NCI-H1930 (cell line): Measurements from ENCODE around the gene RGS6.

Experiments used
- DNase-seq, 2 experiments: peaks; one replicate each; lab custom pipeline; 2025; lab: John Stamatoyannopoulos, UW

Gene RGS6

DNA sequence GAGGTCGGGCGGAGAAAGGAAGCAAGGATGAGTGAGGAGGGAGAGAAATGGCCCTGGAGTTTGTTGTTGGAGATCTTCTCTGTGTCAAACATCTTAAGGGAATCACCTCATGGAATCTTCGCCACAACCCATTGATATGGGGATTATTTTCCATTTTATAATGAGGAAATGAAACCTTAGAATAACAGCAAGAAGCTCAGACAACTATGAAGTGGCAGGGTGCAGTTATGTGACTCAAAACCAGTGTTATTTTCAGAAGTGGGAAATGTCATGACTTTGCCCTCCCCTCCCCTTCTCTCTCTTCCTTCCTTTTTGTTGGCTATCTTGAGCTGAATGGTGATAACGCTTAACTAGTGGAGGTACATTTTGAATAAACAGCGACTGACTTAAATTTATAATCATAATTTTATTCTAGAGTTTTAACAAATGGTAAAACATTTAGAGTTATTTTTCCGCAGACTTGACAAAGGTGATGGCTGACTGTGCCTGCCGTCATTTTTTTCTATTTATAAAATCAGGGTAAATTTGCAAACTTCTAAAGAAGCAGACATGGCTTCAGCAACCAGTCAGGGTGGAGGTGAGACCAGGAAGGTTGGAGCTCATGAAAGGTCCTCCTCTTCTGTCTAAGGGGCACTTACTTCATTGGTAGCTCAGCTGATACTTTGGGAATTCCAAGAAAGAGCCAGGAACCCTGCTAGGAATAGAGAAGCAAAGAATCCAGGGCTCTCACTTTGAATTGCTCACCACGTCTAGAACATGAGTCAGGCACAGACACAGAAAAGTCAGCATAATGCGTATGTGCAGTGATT lies 232.4 kb downstream of the RGS6 start:
- DNase-seq: no peak

DNA sequence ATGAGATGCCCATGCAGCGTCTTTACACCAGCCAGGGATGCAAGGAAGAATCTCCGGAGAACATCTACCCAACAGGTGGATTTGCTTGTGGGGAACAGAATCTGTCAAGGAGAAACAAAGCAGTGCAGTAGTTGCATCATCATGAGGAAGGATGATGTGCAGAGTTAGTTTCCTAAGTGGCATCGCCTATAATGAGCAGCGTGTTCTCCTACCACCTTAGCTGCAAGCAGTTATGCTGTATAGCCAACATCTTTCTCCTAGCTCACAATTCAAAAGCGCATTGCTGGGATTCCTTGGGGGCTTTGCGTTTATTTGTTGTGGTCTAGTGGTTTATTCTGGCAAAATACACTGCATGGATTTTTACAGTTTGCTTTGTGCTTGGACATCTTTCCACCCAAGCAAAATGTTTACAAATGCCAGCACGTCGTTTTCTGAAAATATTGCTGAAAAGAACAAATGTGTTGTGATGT lies 233.0 kb downstream of the RGS6 start:
- DNase-seq: no peak

DNA sequence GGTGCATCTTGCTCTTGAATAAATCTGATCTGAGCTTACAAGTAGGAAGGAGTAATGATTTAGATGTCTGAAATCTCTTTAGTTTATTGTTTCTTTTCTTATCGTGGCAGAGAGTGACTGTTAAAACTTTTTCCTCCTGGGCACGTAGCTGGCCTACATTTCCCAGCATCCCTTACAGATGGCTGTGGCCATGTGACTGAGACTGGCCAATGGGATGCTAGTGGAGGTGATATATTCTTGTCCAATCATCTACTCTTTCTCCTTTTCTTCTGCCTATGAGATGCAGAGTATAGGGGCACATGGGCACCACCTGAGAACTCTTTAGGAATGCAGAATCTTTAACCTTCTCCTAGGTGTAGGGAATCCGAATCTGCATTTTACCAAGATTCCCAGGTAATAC lies 237.3 kb downstream of the RGS6 start:
- no peak for DNase-seq

DNA sequence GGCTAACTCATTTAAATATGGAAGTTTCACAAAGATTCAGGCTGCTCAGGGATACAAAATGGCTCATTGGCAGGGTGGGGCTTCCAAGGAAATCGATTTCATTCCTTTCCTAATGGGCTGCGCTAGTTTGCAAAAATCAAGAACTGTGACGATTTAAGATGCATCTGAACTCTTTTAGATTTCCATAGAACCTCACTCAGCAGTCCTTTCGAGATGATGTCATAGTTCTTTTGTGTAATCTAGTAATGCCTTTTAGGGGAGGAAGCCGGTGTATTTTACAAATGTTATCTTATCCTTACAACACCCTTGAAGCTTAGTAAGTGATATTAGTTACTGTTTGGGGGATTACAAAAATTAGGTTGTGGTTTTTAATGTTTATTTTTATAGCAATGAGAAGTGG lies 239.8 kb downstream of the RGS6 start:
- no peak for DNase-seq

DNA sequence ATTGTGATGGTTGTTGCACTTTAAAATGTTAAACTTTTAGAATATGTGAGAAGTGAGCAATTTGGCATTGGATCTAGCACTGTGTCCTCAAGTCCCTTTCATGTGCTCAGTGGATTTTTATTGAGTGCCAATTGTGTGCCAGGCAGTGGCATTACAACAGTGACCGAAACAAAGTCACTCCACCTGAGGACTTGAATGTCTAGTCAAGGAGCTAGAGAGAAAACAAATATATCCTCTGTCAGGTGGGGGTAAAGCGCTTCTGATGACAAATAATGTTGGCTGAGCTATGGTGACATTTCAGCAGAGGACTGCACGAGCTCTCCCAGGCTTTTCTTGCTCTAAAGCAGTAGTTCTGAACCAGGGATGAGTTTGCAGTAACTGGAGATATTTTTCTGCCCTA lies 240.4 kb downstream of the RGS6 start:
- no peak for DNase-seq

DNA sequence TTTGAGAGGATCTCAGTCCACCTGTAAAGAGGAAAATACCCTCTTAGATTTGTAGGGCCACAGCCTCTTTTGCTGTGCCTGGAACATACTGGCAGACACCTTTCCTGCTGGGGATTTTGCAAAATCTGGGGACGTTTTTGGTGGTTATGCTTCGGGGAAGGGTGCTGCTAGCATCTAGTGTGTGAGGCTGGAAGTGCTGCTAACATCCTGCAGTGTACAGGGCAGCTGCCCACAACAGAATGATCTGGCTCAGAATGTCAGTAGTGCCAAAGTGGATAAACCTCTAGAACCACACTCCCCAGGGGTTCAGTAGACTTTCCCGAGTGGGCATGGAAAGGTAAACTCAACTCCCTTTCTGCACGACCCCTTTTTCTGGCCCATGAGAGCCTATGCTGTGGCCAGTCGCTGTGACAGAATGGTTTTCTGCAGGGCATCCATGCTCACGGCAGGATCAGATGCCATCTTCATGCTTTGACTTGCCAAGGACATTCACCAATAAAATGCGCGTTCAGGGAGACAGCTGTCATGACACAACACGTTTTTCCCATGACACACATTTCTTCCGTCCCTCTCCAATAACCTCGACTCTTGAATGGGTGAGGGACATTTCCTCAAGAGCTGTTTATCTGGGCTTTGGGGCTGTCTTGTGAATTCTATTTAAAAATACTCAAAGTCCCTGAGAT lies 240.9 kb downstream of the RGS6 start:
- DNase-seq: no peak

DNA sequence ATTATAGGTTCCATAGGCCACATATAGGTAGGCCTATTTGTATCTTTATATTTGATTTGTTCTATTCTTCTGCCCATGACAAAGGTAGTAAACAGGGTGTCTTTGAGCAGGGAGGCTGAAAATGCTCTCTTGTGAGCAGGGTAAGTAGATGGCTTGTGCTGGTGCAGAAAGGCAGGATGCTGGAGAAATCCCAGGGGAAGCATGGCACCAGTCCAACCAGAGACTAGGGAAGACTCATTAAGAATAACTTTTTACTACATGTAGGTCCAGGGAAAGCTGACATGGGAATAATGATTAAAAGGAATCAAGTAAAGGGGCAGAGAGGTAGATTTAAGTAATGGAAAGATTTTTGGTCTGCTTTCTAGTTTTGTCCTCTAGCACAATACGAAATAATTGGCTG lies 245.0 kb downstream of the RGS6 start:
- DNase-seq: no peak

DNA sequence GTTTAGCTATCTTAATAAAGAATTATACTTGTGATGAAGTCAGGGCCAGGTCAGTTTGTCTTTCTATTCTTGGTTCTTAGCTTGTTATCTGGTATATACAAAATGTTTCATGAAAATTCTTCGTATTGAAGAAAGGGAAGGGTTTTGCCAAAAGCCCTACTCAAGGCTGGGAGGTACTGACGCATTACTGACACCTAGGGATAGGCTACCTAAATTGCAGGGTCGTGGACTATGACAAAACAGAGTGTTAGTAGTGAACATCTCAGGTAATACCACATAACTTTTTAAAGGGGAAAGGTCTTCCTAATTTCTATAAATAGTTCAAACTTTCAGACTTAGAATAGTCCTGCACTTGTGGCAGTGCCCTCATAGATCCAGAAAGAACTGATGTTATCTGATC lies 246.3 kb downstream of the RGS6 start:
- no peak for DNase-seq

DNA sequence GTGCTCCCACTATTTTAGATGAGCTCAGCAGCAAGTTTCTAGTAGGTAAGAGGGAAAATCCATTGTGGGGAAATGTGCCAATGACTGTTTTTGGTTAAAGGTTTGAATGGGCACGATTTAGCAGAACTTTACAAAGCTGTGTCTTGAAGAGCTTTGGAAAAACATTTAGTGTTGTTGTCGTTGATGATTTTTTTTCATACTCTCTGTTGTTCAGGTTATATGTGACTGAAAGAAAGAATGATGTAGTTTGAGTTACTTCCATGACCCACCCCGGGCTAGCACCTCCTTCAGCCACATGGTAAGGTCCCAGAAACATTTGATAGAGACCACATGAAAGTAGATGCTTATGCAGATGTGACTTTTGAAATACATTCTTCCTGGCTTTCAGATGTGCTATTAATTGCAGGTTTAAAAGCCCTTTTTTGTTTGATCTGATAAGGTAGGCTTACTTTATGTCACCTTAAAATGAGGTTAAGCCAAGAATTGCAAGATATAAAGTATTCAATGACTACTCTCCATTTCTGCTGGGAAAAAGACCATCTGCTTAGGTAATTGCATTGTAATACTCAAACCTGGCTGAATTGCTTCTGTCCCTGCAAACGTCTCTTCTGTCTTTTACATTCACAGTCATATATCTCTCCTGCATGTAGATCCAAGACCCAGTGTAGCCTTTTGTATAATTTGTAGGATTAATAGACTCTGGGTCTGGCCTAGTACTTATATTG lies 250.6 kb downstream of the RGS6 start:
- DNase-seq: no peak

DNA sequence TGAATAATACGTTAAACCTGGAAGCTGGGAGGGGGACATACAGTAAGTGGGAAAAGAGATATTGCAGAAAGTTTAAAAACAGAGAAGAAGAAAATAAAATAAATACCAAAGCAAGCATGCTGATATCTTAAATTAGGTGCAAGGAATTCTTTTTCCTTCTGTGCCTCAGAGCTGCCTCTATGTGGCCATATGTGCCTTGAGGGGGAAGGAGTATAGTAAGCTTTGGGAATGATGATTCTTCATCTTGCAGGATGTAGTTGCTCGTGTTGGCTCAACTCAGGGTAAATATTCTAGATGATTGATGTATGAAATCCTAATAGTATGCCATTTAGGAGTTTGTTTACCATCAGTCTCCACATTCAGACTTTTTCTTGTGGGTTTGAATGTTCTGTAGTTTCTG lies 251.4 kb downstream of the RGS6 start:
- DNase-seq: no peak

DNA sequence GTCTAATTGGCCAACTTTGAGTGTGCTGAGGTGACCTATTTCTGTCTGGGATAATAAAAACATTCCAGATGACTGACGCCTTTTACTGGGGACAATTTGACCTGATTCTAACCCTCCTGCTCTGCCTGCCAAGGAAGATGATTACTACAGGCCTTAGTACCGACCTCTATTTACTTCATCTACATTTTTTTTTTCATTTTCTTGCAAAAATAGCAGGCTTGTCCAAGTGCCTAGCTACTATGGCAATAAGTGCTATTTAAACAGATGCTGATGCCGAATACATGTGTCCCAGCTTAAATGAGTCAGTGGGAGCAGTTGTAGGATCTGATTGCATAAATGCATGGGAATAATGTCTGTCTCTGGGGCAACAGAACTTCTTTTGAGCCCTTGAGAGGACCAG lies 254.3 kb downstream of the RGS6 start:
- no peak for DNase-seq

DNA sequence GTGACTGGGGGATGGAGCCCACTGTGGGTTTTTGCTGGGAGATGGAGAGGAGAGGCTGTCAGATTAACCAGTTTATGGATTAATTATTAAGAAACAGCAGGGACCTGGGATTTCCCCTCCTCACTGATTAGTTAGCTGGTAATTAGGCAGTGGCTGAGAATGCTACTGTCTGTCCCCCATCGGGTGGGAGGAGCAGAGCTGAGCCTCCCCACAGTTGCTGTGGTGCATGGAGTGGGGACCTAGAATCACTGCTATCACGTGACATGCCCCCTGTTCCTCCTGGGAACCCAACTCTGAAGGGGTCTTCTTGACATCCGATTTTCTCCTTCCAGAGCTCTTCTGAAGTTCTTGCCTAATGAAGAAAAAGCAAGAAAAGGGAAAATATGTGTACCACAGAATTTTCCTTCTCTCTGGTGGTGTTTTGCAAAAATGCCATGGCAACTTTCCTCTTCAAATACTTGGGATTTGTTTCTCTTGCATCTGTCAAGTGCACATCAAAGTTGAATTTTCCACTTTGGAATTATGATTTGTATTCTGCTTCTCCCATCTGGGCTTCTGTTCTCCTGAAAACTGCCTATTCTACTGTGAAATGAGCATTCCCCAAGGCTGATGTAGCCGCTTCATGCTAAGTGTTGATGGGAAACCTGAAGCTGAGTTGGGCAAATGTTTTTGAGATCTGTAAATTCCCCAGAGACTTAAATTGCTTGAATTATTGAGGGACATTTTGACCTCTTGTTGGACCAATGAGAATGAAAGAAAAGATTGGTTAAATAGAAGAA lies 264.2 kb downstream of the RGS6 start:
- no peak for DNase-seq

DNA sequence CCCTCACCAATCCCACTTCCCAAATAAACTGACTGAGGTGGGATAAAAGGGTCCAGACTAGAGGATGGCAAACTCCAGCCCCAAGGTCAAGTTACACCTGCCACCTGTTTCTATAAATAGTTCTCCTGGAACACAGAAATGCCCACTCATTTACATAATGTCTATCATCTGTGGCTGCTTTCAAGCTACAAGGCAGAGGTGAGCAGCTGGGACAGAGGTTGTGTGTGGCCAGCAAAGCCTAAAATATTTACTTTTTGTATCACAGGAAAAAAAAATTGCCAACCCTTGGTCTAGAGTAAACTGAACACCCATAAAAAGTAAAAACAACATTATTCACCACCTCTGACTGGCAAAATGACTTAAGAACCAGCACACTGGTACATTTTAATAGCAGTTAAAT lies 269.4 kb downstream of the RGS6 start:
- DNase-seq: no peak

DNA sequence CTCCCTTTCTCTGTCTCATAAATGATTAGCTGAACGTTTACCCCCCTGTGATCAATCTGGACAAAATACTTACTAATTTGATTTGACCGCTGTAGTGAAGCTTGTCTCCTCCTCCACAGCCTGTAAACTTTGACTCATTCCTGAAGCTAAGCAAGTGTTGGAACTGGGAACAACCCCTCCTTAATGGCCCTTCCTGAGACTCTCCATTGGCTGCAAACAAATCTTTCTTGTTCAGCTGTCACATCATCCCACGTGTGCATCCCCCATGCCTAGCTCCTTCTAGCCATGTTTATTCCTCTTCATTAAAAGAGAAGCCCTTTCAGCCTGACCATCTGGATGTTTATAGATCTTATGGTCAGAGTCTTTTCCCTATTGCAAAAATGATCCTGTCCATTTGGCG lies 281.2 kb downstream of the RGS6 start:
- no peak for DNase-seq

DNA sequence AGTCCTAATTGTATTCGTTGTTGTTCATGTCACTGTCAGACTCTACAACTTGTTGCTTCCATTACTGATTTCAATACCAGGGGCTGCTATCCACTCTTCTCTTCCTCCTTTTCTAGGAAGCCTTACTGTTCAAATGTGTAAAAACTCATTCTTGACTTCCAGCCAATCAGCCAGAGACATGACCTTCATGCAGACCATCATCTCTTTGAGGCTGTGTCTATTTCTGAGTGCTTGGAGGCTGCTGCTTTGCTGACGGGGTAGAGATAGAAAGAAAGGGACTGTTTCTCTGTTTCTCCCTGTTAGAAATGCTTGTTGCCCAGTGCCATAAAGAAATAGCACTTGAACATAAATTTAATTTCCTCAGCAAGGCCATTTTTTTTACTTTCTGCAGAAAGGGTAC lies 282.9 kb downstream of the RGS6 start:
- DNase-seq: no peak

DNA sequence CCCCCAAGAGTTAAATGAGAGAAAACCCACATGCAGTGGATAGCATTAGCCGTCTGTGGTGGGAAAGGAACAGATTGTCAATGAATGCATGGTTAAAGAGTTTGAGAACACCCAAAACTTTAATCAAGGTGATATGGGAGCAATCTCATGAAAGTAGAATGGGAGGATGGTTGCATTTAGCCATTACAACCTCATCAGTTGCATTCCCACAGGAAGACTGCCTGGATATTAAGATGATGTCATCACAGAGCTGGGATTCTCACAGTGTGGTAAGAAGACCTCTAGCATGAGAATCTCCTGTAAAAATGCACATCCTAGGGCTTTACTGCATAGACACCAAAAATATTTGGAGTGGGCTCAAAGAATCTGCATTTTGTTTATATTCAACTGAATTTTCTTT lies 284.9 kb downstream of the RGS6 start:
- no peak for DNase-seq

DNA sequence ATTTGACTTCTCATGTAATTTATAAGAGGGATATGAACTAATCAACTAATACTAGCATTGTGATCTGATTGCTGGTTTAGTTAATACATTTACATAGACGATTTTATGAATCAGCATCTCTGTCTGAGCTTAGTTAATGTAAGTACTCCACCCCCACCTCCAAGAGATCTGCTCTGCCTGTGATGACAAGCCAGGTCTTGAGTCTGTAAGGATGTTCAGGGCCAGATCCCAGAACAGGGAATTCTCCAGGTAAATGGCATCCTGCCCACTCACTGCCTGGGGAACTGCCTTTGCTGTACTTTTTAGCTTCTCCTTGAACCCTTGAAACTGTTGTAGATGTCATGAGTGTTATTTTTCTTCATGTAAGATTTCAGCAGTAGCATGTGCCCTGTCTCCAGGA lies 289.8 kb downstream of the RGS6 start:
- DNase-seq: no peak

DNA sequence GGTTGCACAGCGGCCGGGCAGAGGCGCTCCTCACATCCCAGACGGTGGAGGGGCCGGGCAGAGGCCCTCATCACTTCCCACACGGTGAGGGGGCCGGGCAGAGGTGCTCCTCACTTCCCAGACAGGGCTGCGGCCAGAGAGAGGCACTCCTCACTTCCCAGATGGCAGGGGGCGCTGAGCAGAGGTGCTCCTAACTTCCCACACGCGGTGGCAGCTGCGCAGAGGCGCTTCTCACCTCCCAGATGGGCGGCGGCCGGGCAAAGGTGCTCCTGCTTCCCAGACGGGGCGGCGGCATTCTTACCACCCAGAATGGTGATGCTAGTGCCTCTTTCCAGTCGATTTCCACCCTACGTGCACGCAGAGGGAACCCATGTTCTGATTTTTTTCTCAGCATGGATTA lies 304.4 kb downstream of the RGS6 start:
- DNase-seq: no peak

DNA sequence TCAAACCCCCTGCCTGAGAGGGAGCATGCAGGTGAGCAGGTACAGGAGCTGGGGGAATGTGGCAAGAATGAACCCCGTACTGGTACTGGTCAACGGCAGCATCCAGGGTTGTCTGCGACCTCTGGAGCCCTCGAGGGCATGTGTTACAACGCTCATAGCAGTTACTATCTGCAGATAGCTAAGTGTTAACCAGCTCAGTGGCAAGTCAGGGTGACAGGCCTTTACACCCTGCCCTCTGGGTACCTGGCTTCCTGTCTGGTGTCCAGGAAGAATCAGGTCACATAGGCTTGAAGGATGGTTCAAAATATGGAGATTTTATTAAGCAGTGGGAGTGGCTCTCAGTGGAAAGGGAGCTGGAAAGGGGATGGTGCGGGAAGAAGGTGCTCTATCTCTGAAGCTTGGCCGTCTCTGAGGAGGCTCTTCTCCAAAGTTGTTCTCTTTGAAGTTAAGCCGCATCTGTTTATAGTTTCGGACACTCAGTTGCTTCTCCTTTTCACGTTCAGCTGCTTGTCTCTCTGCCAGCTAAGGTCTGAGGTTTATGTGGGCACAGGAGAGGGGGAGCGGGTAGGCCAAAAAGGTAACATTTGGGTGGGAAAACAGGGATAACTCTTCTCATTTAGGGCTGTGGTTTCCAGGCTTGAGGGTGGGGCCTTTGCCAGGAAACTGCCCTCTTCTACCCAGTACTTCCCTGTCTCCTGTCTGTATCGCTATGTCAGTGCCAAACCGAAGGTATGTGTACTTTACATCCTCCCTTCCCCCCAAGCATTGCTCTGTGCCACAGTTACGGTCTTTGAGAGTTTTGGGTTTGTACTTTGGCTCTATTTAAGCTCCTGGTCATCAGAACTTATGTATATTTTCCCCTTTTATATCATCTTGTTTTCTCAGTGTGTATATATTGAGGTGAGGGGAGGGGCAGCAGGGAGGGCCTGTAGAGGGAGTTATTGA lies 305.8 kb downstream of the RGS6 start:
- no peak for DNase-seq

DNA sequence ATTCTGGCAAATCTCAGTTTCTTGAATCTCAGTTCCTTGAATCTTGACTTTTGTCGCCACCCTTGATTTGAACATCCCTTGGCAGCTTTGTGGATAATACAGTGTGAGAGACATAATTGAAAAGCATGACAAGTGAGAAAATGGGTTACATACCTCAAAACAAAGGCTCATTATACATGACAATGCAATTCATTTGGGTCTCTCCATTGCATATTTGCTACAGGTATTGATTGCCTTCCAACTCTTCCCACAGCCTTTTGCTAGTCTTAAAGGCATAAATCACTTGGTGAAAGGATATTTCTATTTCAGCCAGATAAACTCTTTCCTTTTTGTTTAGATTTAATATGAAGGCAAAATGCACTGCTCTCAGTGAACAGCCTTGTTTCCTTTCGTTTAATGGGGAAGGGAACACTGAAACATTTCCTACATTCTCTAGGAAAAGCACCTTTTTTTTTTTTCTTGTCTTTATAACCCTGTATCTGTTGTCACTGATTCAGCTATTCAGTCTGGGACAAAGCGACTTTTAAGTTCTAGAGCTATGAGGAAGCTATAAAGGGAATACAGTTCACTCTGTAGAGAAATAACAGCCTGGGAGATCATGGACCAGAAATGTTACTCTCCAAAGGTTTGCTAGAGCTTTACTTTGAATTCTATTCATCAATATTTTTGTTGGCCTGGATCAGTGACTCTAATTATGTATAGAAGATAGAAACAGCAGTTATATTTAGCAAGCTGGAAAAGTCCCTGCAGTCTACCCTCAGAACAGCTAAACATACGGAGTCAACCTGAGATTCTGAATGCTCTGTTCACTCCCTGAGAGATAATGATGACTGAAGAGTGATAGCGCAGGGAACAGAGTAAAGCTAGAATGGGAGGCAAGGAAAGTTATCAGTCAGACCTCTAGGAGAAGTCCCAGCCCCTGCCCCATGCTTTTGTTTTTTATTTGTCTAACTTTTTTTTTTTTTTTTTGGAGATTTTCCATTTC lies 311.4 kb downstream of the RGS6 start:
- no peak for DNase-seq
